Stimulated activated CD4-positive, alpha-beta T cell treated with anti-CD3 and anti-CD28 coated beads, Interleukin-15, amount 100 ng/mL, for 1 hour (primary cell): ENCODE results near the gene LHX2.

ENCODE experiments used
- DNase-seq, 2 donors: peaks; one replicate each; pipeline ENCODE4 v3.0.0-alpha.2; 2020; ENCODE audit warnings: low read depth in 1 of 2, low spot score in 1 of 2

LHX2 gene

GRCh38 chr9:124012368-124013301 lies 1.1 kb downstream of the LHX2 start:
- no peak for DNase-seq

GRCh38 chr9:124013309-124014210 lies 2.0 kb downstream of the LHX2 start:
- DNase-seq = no peak

DNA sequence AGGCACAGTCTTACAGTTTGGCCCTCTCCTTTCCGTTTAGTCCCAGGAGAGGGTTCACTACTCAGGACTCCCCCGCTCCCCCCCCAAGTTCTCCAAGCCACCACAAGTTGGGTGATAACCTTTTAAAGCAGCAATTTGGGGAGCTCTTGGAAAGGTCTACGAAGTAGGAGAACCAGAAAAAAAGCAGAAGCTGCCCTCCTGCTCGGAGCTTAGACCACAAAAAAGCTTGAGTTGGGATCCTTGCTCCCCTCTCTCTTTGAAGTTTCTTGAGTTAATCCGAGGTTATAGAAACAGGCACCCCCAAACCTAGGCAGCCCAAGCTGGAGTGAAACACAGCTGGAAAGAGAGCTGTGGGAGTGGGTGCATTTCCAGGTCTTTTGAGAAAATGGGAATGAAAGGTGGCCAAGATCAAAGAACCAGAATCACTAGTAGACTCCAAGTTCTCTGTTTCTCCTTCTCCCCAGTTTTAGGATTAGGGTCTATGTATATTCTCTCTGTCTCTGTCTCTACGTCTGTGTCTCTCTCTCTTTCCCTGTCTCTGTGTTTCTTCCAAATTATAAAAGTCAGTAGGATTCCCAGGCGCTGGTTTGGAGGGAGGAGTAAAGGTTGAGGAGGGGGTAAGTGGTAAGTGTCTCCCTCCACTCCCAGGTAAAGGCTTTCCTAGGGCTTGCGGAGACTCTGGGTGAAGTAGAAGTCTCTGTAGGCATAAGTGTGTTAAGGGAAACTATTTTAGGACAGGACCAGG lies 2.8 kb downstream of the LHX2 start:
- no peak for DNase-seq

GRCh38 chr9:124014956-124015660 lies 3.5 kb downstream of the LHX2 start:
- DNase-seq = no peak

GRCh38 chr9:124015661-124016131 lies 4.1 kb downstream of the LHX2 start:
- DNase-seq = no peak

GRCh38 chr9:124016175-124017050 lies 4.8 kb downstream of the LHX2 start:
- DNase-seq = no peak

GRCh38 chr9:124017051-124017928 lies 5.7 kb downstream of the LHX2 start:
- no peak for DNase-seq

DNA sequence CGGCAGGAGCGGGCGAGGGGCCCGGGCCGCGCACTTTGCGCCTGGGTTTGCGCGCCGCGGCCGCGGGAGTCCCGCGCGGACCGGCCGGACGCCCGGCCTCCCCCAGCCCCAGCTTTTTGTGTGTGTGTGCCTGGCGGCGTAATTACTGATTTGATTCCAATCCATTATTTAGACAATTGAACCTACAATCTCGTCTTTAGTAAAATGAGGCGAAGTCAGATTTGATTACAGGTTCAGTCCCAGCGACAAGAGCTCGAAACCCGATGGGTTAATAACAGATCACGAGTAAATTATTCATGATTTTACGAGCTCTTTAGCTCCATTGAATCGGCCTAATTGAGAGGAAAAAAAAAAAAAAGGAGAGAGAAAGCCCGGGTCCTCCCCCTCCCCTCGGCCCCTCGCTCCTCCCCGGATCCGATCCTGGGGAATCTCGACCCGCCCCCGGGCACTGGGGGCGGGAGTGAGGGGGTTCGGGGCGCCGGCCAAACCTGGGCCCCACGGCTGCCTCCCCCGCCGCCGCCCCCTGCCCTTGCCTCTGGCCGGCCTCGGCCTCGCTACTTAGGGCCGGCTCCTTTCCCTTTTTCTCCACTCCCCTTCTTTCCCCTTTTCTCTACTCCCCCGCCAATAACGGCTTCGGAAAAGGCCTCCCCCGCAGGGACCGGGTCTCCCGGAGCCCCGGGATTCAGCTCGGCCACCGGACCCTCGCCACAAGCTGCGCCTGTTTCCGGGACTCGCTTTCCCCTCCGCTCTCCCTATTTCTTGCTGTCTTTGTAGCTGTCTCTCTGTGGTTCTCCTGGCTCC lies 6.6 kb downstream of the LHX2 start:
- no peak for DNase-seq

GRCh38 chr9:124018730-124019697 lies 7.4 kb downstream of the LHX2 start:
- DNase-seq = no peak

- DNase-seq = no peak
These were observed 8.4 kb downstream of the LHX2 start for GRCh38 chr9:124019771-124020519.

DNA sequence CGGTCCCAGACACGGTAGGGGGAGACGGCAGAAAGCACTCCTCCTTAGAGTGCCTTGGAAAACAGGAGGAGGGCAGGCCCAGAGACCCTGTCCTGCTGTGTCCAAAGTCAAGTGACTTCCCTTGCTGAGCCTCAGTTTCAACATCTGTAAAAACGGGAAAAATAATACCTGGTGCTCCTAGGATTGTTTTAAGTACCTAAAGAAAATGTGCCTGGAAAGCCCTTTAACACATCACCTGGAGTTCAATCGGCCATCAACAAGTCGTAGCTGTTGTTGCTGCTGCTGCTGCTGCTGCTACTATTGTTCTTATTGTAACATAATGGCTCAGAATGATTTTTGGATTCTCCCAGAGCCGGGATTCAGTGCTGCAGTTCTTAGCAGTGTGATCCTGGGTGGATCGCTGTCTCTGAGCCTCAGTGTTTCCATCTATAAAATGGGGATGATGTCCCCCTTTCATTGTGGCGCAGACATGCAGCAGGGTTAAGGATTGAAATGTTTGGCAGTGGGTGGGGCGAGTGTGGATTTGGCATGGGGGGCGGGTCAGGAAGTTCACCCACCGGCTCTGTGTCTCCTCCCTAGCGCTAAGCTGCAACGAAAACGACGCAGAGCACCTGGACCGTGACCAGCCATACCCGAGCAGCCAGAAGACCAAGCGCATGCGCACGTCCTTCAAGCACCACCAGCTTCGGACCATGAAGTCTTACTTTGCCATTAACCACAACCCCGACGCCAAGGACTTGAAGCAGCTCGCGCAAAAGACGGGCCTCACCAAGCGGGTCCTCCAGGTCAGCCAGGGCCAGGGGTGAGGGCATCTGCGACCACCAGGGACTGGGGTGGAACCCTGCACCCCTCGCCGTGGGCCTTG lies 9.2 kb downstream of the LHX2 start:
- DNase-seq = no peak

DNA sequence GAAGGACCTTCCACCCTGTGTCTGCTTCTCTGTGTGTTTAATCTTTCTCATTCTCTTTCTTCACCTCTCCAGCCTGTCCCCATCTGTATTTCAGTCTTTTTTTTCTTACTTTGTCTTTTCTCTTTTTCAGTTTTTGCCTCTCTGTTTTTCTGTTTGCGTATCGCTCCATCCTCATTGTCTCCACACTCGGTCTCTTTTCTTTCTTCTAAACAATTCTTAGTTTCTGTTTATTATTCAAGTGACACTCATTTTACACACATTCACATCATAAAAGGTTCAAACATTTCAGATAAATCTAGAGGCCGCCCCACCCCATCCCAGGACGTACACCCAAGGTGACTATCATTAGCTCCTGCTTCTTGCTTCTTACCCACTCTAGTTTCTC lies 9.8 kb downstream of the LHX2 start:
- DNase-seq = no peak

DNA sequence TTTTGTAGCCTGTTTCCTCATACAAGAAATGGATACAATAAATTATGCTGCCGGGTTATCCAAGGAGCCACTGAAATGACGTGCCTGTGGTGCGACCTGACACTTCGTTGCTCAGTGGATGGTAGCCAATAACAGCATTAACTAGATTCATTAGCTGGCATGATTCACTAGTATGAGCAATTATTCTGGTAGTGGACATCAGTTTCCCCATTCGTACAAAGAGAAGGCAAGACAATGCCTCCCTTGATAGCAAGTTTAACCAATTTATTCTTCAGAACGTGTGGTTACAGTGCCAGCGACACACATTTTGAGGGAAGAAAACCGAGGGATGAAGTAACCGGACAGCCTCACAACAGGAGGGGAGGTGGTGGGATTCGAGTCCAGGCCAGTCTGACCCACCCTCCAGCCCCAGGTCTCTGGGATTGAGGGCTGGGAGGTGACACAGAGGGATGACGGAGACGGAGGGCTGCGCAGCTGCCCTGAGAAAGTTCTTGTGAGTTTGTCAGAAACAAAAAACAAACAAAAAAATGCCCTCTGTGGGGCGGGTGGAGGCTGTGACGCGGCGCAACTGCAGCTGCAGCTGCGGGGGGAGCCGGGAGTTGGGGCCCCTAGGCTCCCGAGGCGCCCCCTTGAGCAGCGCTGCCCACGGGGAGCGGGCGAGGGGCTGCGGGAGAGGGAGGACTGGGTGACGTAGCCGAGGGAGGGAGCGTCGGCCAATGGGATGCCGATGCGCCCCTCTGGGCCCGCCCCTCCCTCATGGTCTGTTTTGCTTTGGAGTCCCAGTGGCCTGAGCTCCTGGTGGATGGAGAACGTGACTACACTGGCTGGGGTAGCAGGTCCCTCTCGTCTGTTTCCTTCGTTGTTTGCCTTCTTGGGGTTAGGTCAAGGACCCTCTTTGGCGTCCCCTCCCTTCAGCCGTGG lies 10.9 kb downstream of the LHX2 start:
- DNase-seq = no peak

GRCh38 chr9:124024107-124024506 lies 12.5 kb downstream of the LHX2 start:
- no peak for DNase-seq
